SU-DHL-6 (cell line): ENCODE results near the gene LRIG3.

ENCODE experiments used
- H2AFZ ChIP-seq: fragments of 200-600 bp; sonication (generic); 2 replicates; pipeline ENCODE4 v1.6.1; 2014; ENCODE audit warnings: low read depth, mild to moderate bottlenecking, moderate library complexity, mixed read lengths, antibody characterized with exemption, low read length; ENCODE audit not compliant: severe bottlenecking
- H3F3A ChIP-seq: fragments of 200-600 bp; shearing (Covaris generic); 2 replicates; pipeline ENCODE4 v1.6.0; 2016; ENCODE audit warnings: antibody characterized with exemption, mild to moderate bottlenecking; ENCODE audit not compliant: insufficient read depth
- H3K27ac ChIP-seq: fragments of 200-600 bp; sonication (generic); 2 replicates; pipeline ENCODE4 v1.5.1; 2016; ENCODE audit warnings: low read depth, mild to moderate bottlenecking, low read length, moderate library complexity, mixed read lengths
- H3K27me3 ChIP-seq: fragments of 200-600 bp; sonication (generic), shearing (Covaris generic); 2 replicates; pipeline ENCODE4 v1.6.0; 2014; ENCODE audit warnings: mild to moderate bottlenecking, low read length
- H3K36me3 ChIP-seq: fragments of 200-600 bp; sonication (generic); 2 replicates; pipeline ENCODE4 v1.6.1; 2014; ENCODE audit warnings: mild to moderate bottlenecking, low read length, mixed read lengths
- H3K4me2 ChIP-seq: fragments of 300-600, 200-600 bp; shearing (Covaris generic), sonication (generic); 2 replicates; pipeline ENCODE4 v1.6.0; 2014; ENCODE audit warnings: low read length, low read depth, mild to moderate bottlenecking; ENCODE audit not compliant: poor library complexity, severe bottlenecking
- H3K4me3 ChIP-seq: fragments of 200-600 bp; sonication (generic); 2 replicates; pipeline ENCODE4 v1.5.1; 2014; ENCODE audit warnings: antibody characterized with exemption, low read length, mild to moderate bottlenecking, mixed read lengths; ENCODE audit not compliant: insufficient read depth, poor library complexity, severe bottlenecking
- H3K79me2 ChIP-seq: fragments of 200-600 bp; sonication (generic); 2 replicates; pipeline ENCODE4 v1.6.1; 2014; ENCODE audit warnings: mild to moderate bottlenecking, low read length, moderate library complexity; ENCODE audit not compliant: insufficient read depth
- H3K9ac ChIP-seq: fragments of 200-600 bp; sonication (generic); 2 replicates; pipeline ENCODE4 v1.7.0; 2014; ENCODE audit warnings: mild to moderate bottlenecking, low read length
- H3K9me2 ChIP-seq: fragments of 200-600 bp; sonication (generic); replicated peaks from 2 replicates; pipeline ENCODE4 v1.6.1; 2014; ENCODE audit warnings: low read length; ENCODE audit not compliant: insufficient read depth
- H3K9me3 ChIP-seq: fragments of 200-600 bp; sonication (generic); 2 replicates; pipeline ENCODE4 v1.6.1; 2014; ENCODE audit warnings: low read length, mixed read lengths; ENCODE audit not compliant: insufficient read depth
- H4K20me1 ChIP-seq: fragments of 200-600 bp; sonication (generic); 2 replicates; pipeline ENCODE4 v1.6.1; 2014; ENCODE audit warnings: low read depth, mild to moderate bottlenecking, antibody characterized with exemption, low read length, moderate library complexity, mixed read lengths
- EZH2phosphoT487 ChIP-seq: fragments of 200-600 bp; sonication (generic), shearing (Covaris generic); conservative IDR thresholded peaks from 2 replicates; pipeline ENCODE4 v1.6.1; 2018; ENCODE audit warnings: mild to moderate bottlenecking, antibody characterized with exemption, low read length, moderate library complexity, mixed read lengths
- TF ChIP-seq, protein P1 (sequence below): fragments of 200-600 bp; sonication (generic); IDR thresholded peaks from one replicate; pipeline ENCODE4 v1.5.1; 2017; ENCODE audit warnings: antibody characterized with exemption, mild to moderate bottlenecking, low read length, moderate library complexity; ENCODE audit not compliant: insufficient read depth, poor library complexity, severe bottlenecking

LRIG3 gene

DNA sequence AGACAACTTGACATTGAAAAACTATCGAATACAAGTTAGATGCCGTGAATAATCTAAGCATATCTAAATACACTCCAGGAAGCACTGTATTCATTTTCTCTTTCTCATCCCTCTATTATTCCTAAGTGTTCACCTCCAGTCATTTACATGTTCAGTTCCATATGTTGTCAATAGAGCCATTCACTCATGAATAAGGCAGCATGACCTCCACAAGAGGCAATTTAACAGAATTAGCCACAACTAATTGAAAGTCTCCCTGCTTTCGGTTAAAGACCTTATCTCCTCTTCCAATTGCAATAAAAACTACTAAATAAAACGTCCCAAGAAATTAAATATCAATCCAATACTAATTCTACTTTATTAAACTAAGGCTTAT is 1.8 kb downstream of the LRIG3 start:
- no peak overlapping the region for H3K4me3 ChIP-seq
- H3K36me3 ChIP-seq: no peaks in the 10 kb centered on the region
- no peak overlapping the region for H2AFZ ChIP-seq
- H3K27me3 ChIP-seq: no peaks in the 10 kb centered on the region
- no peaks in the 10 kb centered on the region for H3F3A ChIP-seq
- TF ChIP-seq, protein P1, sequence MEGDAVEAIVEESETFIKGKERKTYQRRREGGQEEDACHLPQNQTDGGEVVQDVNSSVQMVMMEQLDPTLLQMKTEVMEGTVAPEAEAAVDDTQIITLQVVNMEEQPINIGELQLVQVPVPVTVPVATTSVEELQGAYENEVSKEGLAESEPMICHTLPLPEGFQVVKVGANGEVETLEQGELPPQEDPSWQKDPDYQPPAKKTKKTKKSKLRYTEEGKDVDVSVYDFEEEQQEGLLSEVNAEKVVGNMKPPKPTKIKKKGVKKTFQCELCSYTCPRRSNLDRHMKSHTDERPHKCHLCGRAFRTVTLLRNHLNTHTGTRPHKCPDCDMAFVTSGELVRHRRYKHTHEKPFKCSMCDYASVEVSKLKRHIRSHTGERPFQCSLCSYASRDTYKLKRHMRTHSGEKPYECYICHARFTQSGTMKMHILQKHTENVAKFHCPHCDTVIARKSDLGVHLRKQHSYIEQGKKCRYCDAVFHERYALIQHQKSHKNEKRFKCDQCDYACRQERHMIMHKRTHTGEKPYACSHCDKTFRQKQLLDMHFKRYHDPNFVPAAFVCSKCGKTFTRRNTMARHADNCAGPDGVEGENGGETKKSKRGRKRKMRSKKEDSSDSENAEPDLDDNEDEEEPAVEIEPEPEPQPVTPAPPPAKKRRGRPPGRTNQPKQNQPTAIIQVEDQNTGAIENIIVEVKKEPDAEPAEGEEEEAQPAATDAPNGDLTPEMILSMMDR: no peak
- TF ChIP-seq EZH2phosphoT487: no peak
- H4K20me1 ChIP-seq: no peaks in the 10 kb centered on the region
- no peak overlapping the region for H3K4me2 ChIP-seq
- no peaks in the 10 kb centered on the region for H3K9me2 ChIP-seq
- H3K27ac ChIP-seq: no peak overlapping the region
- no peaks in the 10 kb centered on the region for H3K79me2 ChIP-seq
- H3K9me3 ChIP-seq: no peaks in the 10 kb centered on the region
- no peak overlapping the region for H3K9ac ChIP-seq

DNA sequence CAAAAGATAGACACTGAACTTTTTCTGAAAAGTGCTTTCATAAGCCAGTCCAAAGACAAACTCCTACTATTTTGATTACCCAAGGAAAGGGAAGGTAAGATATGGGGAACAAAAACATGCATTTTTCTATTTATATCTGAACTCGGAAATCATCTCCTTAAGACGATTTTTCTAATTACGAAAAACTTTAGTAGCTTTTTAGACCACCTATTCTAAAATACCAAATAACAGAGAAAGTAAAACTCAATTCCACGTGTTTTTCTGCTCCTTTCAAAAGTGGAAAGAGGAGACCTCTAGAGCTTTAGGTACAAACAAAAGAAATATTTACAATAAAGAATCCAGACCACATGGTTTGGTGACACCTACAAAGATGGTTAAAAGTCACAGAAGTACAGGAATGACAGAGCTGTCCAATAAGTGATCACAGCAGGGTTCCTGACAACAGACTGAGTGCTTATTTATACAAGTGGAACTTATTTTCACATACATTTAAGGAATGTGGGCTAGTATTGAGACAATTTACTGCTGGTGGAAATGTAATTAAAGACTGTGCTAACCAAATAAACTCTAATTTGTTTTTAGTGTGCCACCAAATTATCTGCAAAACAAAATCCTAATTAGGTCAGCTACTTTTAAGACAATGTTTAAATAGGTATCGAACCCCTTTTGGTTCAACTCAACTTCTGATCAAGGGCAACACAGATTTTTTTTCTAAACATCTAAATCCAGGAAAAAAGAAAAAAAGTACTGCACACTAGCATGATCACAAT is 2.4 kb downstream of the LRIG3 start:
- Histone ChIP-seq H3K9me3 (no peaks in the 10 kb centered on the region), H3K4me2 (no peak overlapping the region), H3K27ac (no peak overlapping the region), H3K27me3 (no peaks in the 10 kb centered on the region), H3K79me2 (no peaks in the 10 kb centered on the region), H2AFZ (no peak overlapping the region), H3F3A (no peaks in the 10 kb centered on the region), H3K36me3 (no peaks in the 10 kb centered on the region), H4K20me1 (no peaks in the 10 kb centered on the region), H3K4me3 (no peak overlapping the region), H3K9me2 (no peaks in the 10 kb centered on the region), H3K9ac (no peak overlapping the region)
- TF ChIP-seq, protein P1: no peak
- no peak for TF ChIP-seq EZH2phosphoT487

DNA sequence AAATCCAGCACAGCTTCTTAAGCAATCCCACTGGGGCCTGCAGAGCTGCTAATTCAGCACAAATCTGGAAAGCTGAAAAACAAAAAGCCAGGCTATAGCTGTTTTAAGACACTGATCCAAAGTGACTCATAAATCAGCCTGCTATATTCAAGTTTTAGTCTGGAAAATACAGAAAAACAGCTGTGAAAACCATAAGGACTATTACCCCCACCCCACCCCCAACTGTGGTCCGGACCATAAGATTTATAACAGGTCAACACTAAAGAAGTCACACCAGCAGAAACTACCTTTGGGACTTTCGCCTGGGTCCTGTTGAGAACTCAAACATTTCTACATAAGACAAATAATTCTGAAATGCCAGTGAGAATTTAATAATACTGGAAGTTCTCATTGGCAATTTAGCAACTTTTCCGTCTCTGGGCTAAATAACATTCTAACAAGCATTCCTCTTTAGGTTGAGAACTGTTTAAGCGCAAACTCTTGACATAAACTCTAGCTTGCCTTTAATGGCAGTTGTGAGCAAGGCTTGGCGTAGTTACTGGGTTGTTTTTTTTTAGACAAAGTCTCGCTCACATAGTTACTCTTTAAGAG is 3.3 kb downstream of the LRIG3 start:
- H3K4me2 ChIP-seq: no peak overlapping the region
- no peak overlapping the region for H3K9ac ChIP-seq
- no peaks in the 10 kb centered on the region for H3K36me3 ChIP-seq
- no peaks in the 10 kb centered on the region for H3K9me3 ChIP-seq
- no peak overlapping the region for H3K27ac ChIP-seq
- H3K27me3 ChIP-seq: no peaks in the 10 kb centered on the region
- H3F3A ChIP-seq: no peaks in the 10 kb centered on the region
- no peaks in the 10 kb centered on the region for H3K9me2 ChIP-seq
- H3K4me3 ChIP-seq: no peak overlapping the region
- no peak for TF ChIP-seq EZH2phosphoT487
- TF ChIP-seq, protein P1: no peak
- no peaks in the 10 kb centered on the region for H4K20me1 ChIP-seq
- no peak overlapping the region for H2AFZ ChIP-seq
- H3K79me2 ChIP-seq: no peaks in the 10 kb centered on the region
